Vagina (tissue), 2 donors: ENCODE measurements around the gene SPATA21.

Experiments used
- CTCF ChIP-seq, 3 experiments: fragments of 450-650 bp in 2 of 3; fragments of 200-600 bp in 1 of 3; sonication (generic) in 1 of 3; IDR thresholded peaks; one replicate each; pipeline ENCODE4 v1.5.1; 2017 to 2019; ENCODE audit warnings: antibody characterized with exemption in 3 of 3, mild to moderate bottlenecking in 2 of 3, moderate library complexity in 2 of 3
- POLR2A ChIP-seq, 2 donors: fragments of 450-650 bp; IDR thresholded peaks; one replicate each; pipeline ENCODE4 v1.6.1; 2017; ENCODE audit warnings: antibody characterized with exemption in 2 of 2, mild to moderate bottlenecking in 2 of 2, moderate library complexity in 2 of 2

DNA sequence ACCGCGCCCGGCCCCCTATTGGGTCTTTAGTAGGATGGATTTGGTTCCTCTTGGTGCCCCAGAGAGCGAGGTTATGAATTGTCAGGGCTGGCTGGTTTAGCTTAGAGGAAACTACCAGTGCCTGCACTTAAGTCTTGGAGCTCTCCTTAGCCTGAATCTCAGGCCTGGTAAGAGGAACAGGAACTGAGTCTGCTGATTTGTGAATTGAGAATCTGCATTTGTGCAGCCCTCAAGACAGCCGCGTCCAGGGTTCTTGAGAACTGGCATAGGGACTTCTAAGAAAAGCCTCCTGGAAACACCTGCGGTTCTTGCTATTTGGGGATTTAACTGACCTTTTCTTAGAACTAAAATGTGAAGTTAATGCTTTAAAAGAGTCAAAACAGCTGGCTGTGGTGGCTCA is 5.0 kb upstream of the SPATA21 start:
- no peak for TF ChIP-seq CTCF (IDR thresholded peaks at IDR 0.05)
- TF ChIP-seq POLR2A (IDR thresholded peaks at IDR 0.05), result no peak
